OCI-LY3 (cell line): ENCODE measurements around the gene SPESP1.

Experiments used
- H2AFZ ChIP-seq: fragments of 200-600, 300-600 bp; shearing (Covaris generic); 2 replicates; pipeline ENCODE4 v1.6.0; 2014; ENCODE audit warnings: antibody characterized with exemption, low read depth, low read length
- H3K27ac ChIP-seq: fragments of 200-600, 300-600 bp; sonication (generic); 2 replicates; pipeline ENCODE4 v1.5.1; 2014; ENCODE audit warnings: mild to moderate bottlenecking, low read length, moderate library complexity, mixed read lengths
- H3K27me3 ChIP-seq: fragments of 200-600, 300-600 bp; sonication (generic); 2 replicates; pipeline ENCODE4 v1.6.1; 2014; ENCODE audit warnings: low read depth, low read length, mixed read lengths
- H3K36me3 ChIP-seq: fragments of 200-600, 300-600 bp; sonication (generic); replicated peaks from 2 replicates; pipeline ENCODE3; 2014; ENCODE audit warnings: low read depth, low read length, mixed read lengths
- H3K4me1 ChIP-seq: fragments of 300-600, 200-600 bp; sonication (generic); 2 replicates; pipeline ENCODE4 v1.6.1; 2014; ENCODE audit warnings: low read length, mixed read lengths
- H3K4me2 ChIP-seq: fragments of 200-600, 300-600 bp; sonication (generic); 2 replicates; pipeline ENCODE4 v1.6.1; 2014; ENCODE audit warnings: low read length, mixed read lengths
- H3K4me3 ChIP-seq: fragments of 300-600, 200-600 bp; sonication (generic); 2 replicates; pipeline ENCODE4 v1.5.1; 2014; ENCODE audit warnings: antibody characterized with exemption, mild to moderate bottlenecking, low read length, moderate library complexity
- H3K79me2 ChIP-seq: fragments of 300-600, 200-600 bp; shearing (Covaris generic); 2 replicates; pipeline ENCODE4 v1.6.1; 2014; ENCODE audit warnings: mild to moderate bottlenecking, low read length, mixed read lengths
- H3K9ac ChIP-seq: fragments of 300-600, 200-600 bp; shearing (Covaris generic); 2 replicates; pipeline ENCODE4 v1.6.0; 2014; ENCODE audit warnings: mild to moderate bottlenecking, low read length, moderate library complexity
- H3K9me3 ChIP-seq: fragments of 200-600, 300-600 bp; shearing (Covaris generic); 2 replicates; pipeline ENCODE4 v1.6.1; 2014; ENCODE audit warnings: low read length, mixed read lengths; ENCODE audit not compliant: insufficient read depth
- H4K20me1 ChIP-seq: fragments of 200-600, 300-600 bp; sonication (generic); 2 replicates; pipeline ENCODE4 v1.6.1; 2016; ENCODE audit warnings: low read length, mixed read lengths; ENCODE audit not compliant: insufficient read depth
- EZH2phosphoT487 ChIP-seq: fragments of 200-600 bp; shearing (Covaris generic); IDR thresholded peaks from 2 replicates; pipeline ENCODE4 v1.6.1; 2018; ENCODE audit warnings: antibody characterized with exemption, mixed run types, low read depth
- TF ChIP-seq, protein P1 (sequence below): fragments of 200-600, 300-600 bp; sonication (generic); IDR thresholded peaks from 2 replicates; pipeline ENCODE4 v1.5.1; 2014; ENCODE audit warnings: antibody characterized with exemption, low read length, low read depth

The SPESP1 gene

DNA sequence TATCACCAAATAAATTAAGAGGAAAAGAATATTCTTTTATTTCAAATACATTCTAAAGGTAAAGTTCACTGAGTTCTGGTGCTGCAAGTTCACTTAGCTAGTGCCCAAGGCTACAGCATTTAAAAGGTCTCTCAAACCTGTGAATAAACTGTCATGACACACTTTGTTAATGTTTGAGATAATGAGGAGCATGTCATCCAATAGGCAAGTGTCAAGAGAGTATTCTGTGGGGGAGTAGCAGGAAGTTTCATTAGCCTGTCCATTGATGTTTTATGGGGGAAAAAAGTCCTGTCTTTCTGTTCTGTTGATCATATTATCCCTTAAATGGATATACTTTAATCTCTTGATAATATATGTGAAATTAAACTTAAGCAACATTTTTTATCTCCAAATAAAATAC is 4.0 kb downstream of the SPESP1 start:
- Histone ChIP-seq H4K20me1 (no peaks in the 10 kb centered on the region), H3K27me3 (peaks cover 14% of the 10 kb centered on the region; the same call in 1 of the 2 replicates), H2AFZ (no peak overlapping the region), H3K4me2 (no peak overlapping the region), H3K4me3 (no peak overlapping the region), H3K4me1 (no peaks in the 10 kb centered on the region), H3K9ac (no peak overlapping the region), H3K9me3 (no peaks in the 10 kb centered on the region), H3K27ac (no peak overlapping the region), H3K36me3 (no peaks in the 10 kb centered on the region), H3K79me2 (no peaks in the 10 kb centered on the region)
- TF ChIP-seq, protein P1, sequence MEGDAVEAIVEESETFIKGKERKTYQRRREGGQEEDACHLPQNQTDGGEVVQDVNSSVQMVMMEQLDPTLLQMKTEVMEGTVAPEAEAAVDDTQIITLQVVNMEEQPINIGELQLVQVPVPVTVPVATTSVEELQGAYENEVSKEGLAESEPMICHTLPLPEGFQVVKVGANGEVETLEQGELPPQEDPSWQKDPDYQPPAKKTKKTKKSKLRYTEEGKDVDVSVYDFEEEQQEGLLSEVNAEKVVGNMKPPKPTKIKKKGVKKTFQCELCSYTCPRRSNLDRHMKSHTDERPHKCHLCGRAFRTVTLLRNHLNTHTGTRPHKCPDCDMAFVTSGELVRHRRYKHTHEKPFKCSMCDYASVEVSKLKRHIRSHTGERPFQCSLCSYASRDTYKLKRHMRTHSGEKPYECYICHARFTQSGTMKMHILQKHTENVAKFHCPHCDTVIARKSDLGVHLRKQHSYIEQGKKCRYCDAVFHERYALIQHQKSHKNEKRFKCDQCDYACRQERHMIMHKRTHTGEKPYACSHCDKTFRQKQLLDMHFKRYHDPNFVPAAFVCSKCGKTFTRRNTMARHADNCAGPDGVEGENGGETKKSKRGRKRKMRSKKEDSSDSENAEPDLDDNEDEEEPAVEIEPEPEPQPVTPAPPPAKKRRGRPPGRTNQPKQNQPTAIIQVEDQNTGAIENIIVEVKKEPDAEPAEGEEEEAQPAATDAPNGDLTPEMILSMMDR = no peak
- TF ChIP-seq EZH2phosphoT487 = no peak

DNA sequence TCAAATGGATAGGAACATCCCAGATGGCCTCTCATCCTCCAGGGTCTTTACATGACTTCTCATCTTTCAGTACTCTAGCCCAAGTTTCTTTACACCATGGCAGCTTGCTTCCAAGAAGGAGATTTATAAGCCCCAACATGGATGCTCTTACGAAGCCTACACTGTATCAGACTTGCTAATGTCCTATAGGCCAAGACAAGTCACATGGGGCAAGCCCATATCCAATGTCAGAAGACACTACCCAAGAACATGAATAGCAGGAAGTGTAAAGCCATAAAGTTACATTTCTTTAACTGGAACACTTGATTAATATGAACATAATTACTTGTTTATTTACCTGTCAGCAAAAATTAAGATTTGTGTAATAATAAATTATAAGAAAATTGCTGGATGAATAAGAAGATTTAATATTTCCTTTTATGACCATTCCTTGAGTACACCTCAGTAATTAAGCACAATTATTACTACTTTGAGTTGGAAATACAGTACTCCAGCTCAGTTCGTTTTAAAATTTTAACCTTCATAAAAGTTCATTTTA is 5.1 kb downstream of the SPESP1 start:
- TF ChIP-seq, protein P1 = no peak
- TF ChIP-seq EZH2phosphoT487 = no peak
- H3K79me2 ChIP-seq = no peaks in the 10 kb centered on the region
- H3K27me3 ChIP-seq = peaks cover 19% of the 10 kb centered on the region
- no peak overlapping the region for H3K4me3 ChIP-seq
- H4K20me1 ChIP-seq = no peaks in the 10 kb centered on the region
- no peaks in the 10 kb centered on the region for H3K4me1 ChIP-seq
- no peak overlapping the region for H3K9ac ChIP-seq
- no peak overlapping the region for H3K27ac ChIP-seq
- no peak overlapping the region for H3K4me2 ChIP-seq
- no peaks in the 10 kb centered on the region for H3K9me3 ChIP-seq
- H3K36me3 ChIP-seq = no peaks in the 10 kb centered on the region
- H2AFZ ChIP-seq = no peak overlapping the region

GRCh38 chr15:68939501-68939900 is 9.2 kb downstream of the SPESP1 start:
- Histone ChIP-seq H3K79me2 (no peaks in the 10 kb centered on the region), H4K20me1 (no peaks in the 10 kb centered on the region), H3K27me3 (peaks cover 34% of the 10 kb centered on the region), H3K4me2 (no peak overlapping the region), H3K27ac (no peak overlapping the region), H3K4me1 (no peaks in the 10 kb centered on the region), H3K9me3 (no peaks in the 10 kb centered on the region), H2AFZ (no peak overlapping the region), H3K4me3 (no peak overlapping the region), H3K9ac (no peak overlapping the region), H3K36me3 (no peaks in the 10 kb centered on the region)
- TF ChIP-seq EZH2phosphoT487 = no peak
- TF ChIP-seq, protein P1 = no peak

GRCh38 chr15:68951813-68952212 is 21.5 kb downstream of the SPESP1 start:
- Histone ChIP-seq H3K27ac (no peak overlapping the region), H3K27me3 (peaks cover 15% of the 10 kb centered on the region; the same call in 1 of the 2 replicates), H3K9ac (no peak overlapping the region), H3K36me3 (no peaks in the 10 kb centered on the region), H3K9me3 (no peaks in the 10 kb centered on the region), H2AFZ (no peak overlapping the region), H3K4me2 (no peak overlapping the region), H3K4me1 (no peaks in the 10 kb centered on the region), H4K20me1 (no peaks in the 10 kb centered on the region), H3K4me3 (no peak overlapping the region), H3K79me2 (no peaks in the 10 kb centered on the region)
- TF ChIP-seq, protein P1 = no peak
- no peak for TF ChIP-seq EZH2phosphoT487
